Right atrium auricular region (tissue), 2 donors: Measurements from ENCODE around the gene ITPR1. TPM values are rescaled to one million over a fixed set of nuclear protein-coding genes. Genes with fewer than 3 reads are reported as not detected.
"Not testable (repeated sequence)": the region's sequence is repeated elsewhere in the genome, so short reads cannot be mapped to it uniquely, and the experiment has no call there.

Experiments
- DNase-seq: peaks from one replicate; pipeline ENCODE4 v3.0.0-alpha.2; 2019; ENCODE audit warnings: low spot score
- H3K27ac ChIP-seq, 2 donors: fragments of 200-600 bp; sonication (generic); 1 replicate in 1 of 2; 2 replicates in 1 of 2; pipeline ENCODE4 v1.5.1; 2016 to 2019
- H3K27me3 ChIP-seq, 2 donors: fragments of 200-600 bp; sonication (generic); one replicate each; pipeline versions ENCODE4 v1.5.1 to v1.6.0; 2017 to 2019
- H3K36me3 ChIP-seq: fragments of 200-600 bp; sonication (generic); one replicate; pipeline ENCODE4 v1.5.1; 2016
- H3K4me1 ChIP-seq, 2 donors: fragments of 200-600 bp; sonication (generic); one replicate each; pipeline versions ENCODE4 v1.5.1 to v1.6.0; 2017 to 2019
- H3K4me3 ChIP-seq, 2 donors: fragments of 200-600 bp; sonication (generic); 1 replicate in 1 of 2; 2 replicates in 1 of 2; pipeline ENCODE4 v1.5.1; 2017 to 2019; ENCODE audit warnings: mild to moderate bottlenecking in 1 of 2, moderate library complexity in 1 of 2
- H3K9me3 ChIP-seq, 2 donors: fragments of 200-600 bp; sonication (generic); one replicate each; pipeline ENCODE4 v1.5.1; 2019
- CTCF ChIP-seq, 2 donors: fragments of 200-600 bp; sonication (generic); IDR thresholded peaks; one replicate each; pipeline ENCODE4 v1.5.1; 2019; ENCODE audit warnings: antibody characterized with exemption in 2 of 2
- total RNA-seq, 2 donors: library from RNA; depleted of rRNA; stranded (reverse); fragments of >200 nt; gene quantifications; one replicate each; pipeline ENCODE4 v1.1.0, GENCODE V29; 2016

ITPR1 gene
- total RNA-seq, 2 donors from 2014 or later, result 36.7 to 42.5 TPM

- Histone ChIP-seq H3K4me1 (peaks cover 0 to 12% of the 10 kb centered on the region in 2 donors), H3K27ac (no peak overlapping the region), H3K9me3 (no peaks in the 10 kb centered on the region), H3K4me3 (no peak overlapping the region), H3K36me3 (no peaks in the 10 kb centered on the region), H3K27me3 (no peaks in the 10 kb centered on the region)
- no peak for TF ChIP-seq CTCF (IDR thresholded peaks at IDR 0.05)
- DNase-seq, result no peak
Measured at GRCh38 chr3:4597208-4597985, 104.2 kb downstream of the ITPR1 start.

- H3K4me1 ChIP-seq, result peaks cover 0 to 12% of the 10 kb centered on the region in 2 donors
Measured at GRCh38 chr3:4598232-4598631, 105.1 kb downstream of the ITPR1 start.

GRCh38 chr3:4599612-4600011, 106.5 kb downstream of the ITPR1 start:
- no peak for DNase-seq

More at GRCh38 chr3:4598232-4598631, 105.1 kb downstream of the ITPR1 start:
- H3K4me3 ChIP-seq, H3K27ac ChIP-seq, DNase-seq, H3K9me3 ChIP-seq, H3K36me3 ChIP-seq, H3K27me3 ChIP-seq: not testable (repeated sequence)

GRCh38 chr3:4600493-4600892, 107.3 kb downstream of the ITPR1 start:
- Histone ChIP-seq H3K36me3 (no peaks in the 10 kb centered on the region), H3K4me1 (peaks cover 0 to 21% of the 10 kb centered on the region in 2 donors), H3K9me3 (no peaks in the 10 kb centered on the region), H3K4me3 (no peak overlapping the region), H3K27ac (no peak overlapping the region), H3K27me3 (no peaks in the 10 kb centered on the region)
- no peak for DNase-seq
- TF ChIP-seq CTCF (IDR thresholded peaks at IDR 0.05), result no peak

More at GRCh38 chr3:4599612-4600011, 106.5 kb downstream of the ITPR1 start:
- Histone ChIP-seq H3K9me3 (no peaks in the 10 kb centered on the region), H3K27ac (no peak overlapping the region), H3K36me3 (no peaks in the 10 kb centered on the region), H3K4me3 (no peak overlapping the region), H3K27me3 (no peaks in the 10 kb centered on the region), H3K4me1 (peaks cover 0 to 12% of the 10 kb centered on the region in 2 donors)
- no peak for TF ChIP-seq CTCF (IDR thresholded peaks at IDR 0.05)

- no peak for TF ChIP-seq CTCF (IDR thresholded peaks at IDR 0.05)
- Histone ChIP-seq H3K4me3 (no peak overlapping the region), H3K4me1 (peaks cover 0 to 31% of the 10 kb centered on the region in 2 donors), H3K27ac (no peak overlapping the region), H3K27me3 (no peaks in the 10 kb centered on the region), H3K9me3 (no peaks in the 10 kb centered on the region), H3K36me3 (no peaks in the 10 kb centered on the region)
- no peak for DNase-seq
Measured at GRCh38 chr3:4601892-4602291, 108.7 kb downstream of the ITPR1 start.

GRCh38 chr3:4604693-4605092, 111.5 kb downstream of the ITPR1 start:
- no peaks in the 10 kb centered on the region for H3K9me3 ChIP-seq
- H3K36me3 ChIP-seq, result no peaks in the 10 kb centered on the region
- DNase-seq, result no peak
- no peak overlapping the region for H3K27ac ChIP-seq
- H3K4me3 ChIP-seq, result no peak overlapping the region
- peaks cover 0 to 33% of the 10 kb centered on the region in 2 donors for H3K4me1 ChIP-seq
- H3K27me3 ChIP-seq, result no peaks in the 10 kb centered on the region
- no peak for TF ChIP-seq CTCF (IDR thresholded peaks at IDR 0.05)
